ENCODE results near the gene PPP1R15B.

The PPP1R15B gene

GRCh38 chr1:204421441-204421840 is 9.8 kb upstream of the PPP1R15B start:
- H3K4me3 ChIP-seq (ENCODE audit: low read depth, low read length): no peak overlapping the region
- no peaks in the 10 kb centered on the region for H3K36me3 ChIP-seq (replicated peaks)
- H3K27me3 ChIP-seq (replicated peaks): no peaks in the 10 kb centered on the region
- in situ Hi-C loops (cut with HindIII; ENCODE audit: low pct_ligation_motif_present, low sequenced_read_pairs): no loop called here
- H3K27ac ChIP-seq: no peak overlapping the region
- TF ChIP-seq CTCF (IDR thresholded peaks at IDR 0.05; ENCODE audit: low read depth, low read length, missing control alignments): no peak
- DNase-seq: no peak

GRCh38 chr1:204420039-204421004 is 8.7 kb upstream of the PPP1R15B start:
- in situ Hi-C loops (cut with HindIII; ENCODE audit: low pct_ligation_motif_present, low sequenced_read_pairs): no loop called here
- Histone ChIP-seq H3K36me3 (replicated peaks) (no peaks in the 10 kb centered on the region), H3K4me3 (ENCODE audit: low read depth, low read length) (no peak overlapping the region), H3K27me3 (replicated peaks) (no peaks in the 10 kb centered on the region), H3K27ac (no peak overlapping the region)
- DNase-seq: no peak
- no peak for TF ChIP-seq CTCF (IDR thresholded peaks at IDR 0.05; ENCODE audit: low read depth, low read length, missing control alignments)

- no peak overlapping the region for H3K4me3 ChIP-seq (ENCODE audit: low read depth, low read length)
- no peak overlapping the region for H3K27ac ChIP-seq
- in situ Hi-C loops (cut with HindIII; ENCODE audit: low pct_ligation_motif_present, low sequenced_read_pairs): no loop called here
- DNase-seq: no peak
- H3K27me3 ChIP-seq (replicated peaks): no peaks in the 10 kb centered on the region
- no peak for TF ChIP-seq CTCF (IDR thresholded peaks at IDR 0.05; ENCODE audit: low read depth, low read length, missing control alignments)
- no peaks in the 10 kb centered on the region for H3K36me3 ChIP-seq (replicated peaks)
Measured at GRCh38 chr1:204419064-204419403, 7.4 kb upstream of the PPP1R15B start.

GRCh38 chr1:204418174-204419063 is 6.8 kb upstream of the PPP1R15B start:
- H3K27ac ChIP-seq: peak overlapping the region; percentile 99
- H3K36me3 ChIP-seq (replicated peaks): no peaks in the 10 kb centered on the region
- DNase-seq: peak; percentile 16
- in situ Hi-C loops (cut with HindIII; ENCODE audit: low pct_ligation_motif_present, low sequenced_read_pairs): no loop called here
- TF ChIP-seq CTCF (IDR thresholded peaks at IDR 0.05; ENCODE audit: low read depth, low read length, missing control alignments): no peak
- H3K27me3 ChIP-seq (replicated peaks): no peaks in the 10 kb centered on the region
- no peak overlapping the region for H3K4me3 ChIP-seq (ENCODE audit: low read depth, low read length)

GRCh38 chr1:204417074-204417997 is 5.7 kb upstream of the PPP1R15B start:
- Histone ChIP-seq H3K36me3 (replicated peaks) (no peaks in the 10 kb centered on the region), H3K4me3 (ENCODE audit: low read depth, low read length) (peak overlapping the region; percentile 15), H3K27ac (peak overlapping the region; percentile 99), H3K27me3 (replicated peaks) (no peaks in the 10 kb centered on the region)
- DNase-seq: peak; percentile 97
- in situ Hi-C loops (cut with HindIII; ENCODE audit: low pct_ligation_motif_present, low sequenced_read_pairs): no loop called here
- TF ChIP-seq CTCF (IDR thresholded peaks at IDR 0.05; ENCODE audit: low read depth, low read length, missing control alignments): no peak

All from brain microvascular endothelial cell (primary cell).